Measurements from ENCODE around the gene FZD10. TPM values are rescaled to one million over a fixed set of nuclear protein-coding genes. Genes with fewer than 3 reads are reported as not detected.

FZD10 gene
- total RNA-seq, 2 experiments from 2014 or later, result not detected

GRCh38 chr12:130141105-130141504 lies 21.2 kb upstream of the FZD10 start:
- Mint-ChIP-seq H3K9me3 (no peaks in the 10 kb centered on the region), H3K27ac (no peak overlapping the region), H3K36me3 (ENCODE audit: low read depth) (no peaks in the 10 kb centered on the region), H3K4me1 (ENCODE audit: low read depth) (no peaks in the 10 kb centered on the region), H3K4me3 (no peak overlapping the region), H3K27me3 (peaks cover 18% of the 10 kb centered on the region)
- POLR2A ChIA-PET, result no interaction called here
- H3K4me3 ChIP-seq (ENCODE audit: low read length), result no peak overlapping the region
- H3K9me3 ChIP-seq (ENCODE audit: control insufficient read depth in 1 of 2, insufficient read depth in 1 of 2, low read length in 2 of 2), result peaks cover 0 to 12% of the 10 kb centered on the region in 2 experiments
- H3K27ac ChIP-seq (ENCODE audit: low read depth in 1 of 2, low read length in 2 of 2), result no peak overlapping the region
- CTCF ChIA-PET, result no interaction called here
- no peak for TF ChIP-seq CTCF (IDR thresholded peaks at IDR 0.05)
- no peaks in the 10 kb centered on the region for H3K27me3 ChIP-seq (ENCODE audit: control insufficient read depth in 1 of 2, insufficient read depth in 2 of 2, low read length in 2 of 2)
- H3K4me1 ChIP-seq (ENCODE audit: insufficient read depth, low read length), result no peaks in the 10 kb centered on the region
- intact Hi-C loops (cut with DNase I, micrococcal nuclease), result no loop called here
- DNase-seq (no peak), ATAC-seq (ENCODE audit: poor library complexity) (no peak)
- no peaks in the 10 kb centered on the region for H3K36me3 ChIP-seq (ENCODE audit: insufficient read depth, low read length)

- H3K9me3 ChIP-seq (ENCODE audit: control insufficient read depth in 1 of 2, insufficient read depth in 1 of 2, low read length in 2 of 2), result peaks cover 0 to 5% of the 10 kb centered on the region in 2 experiments
- Mint-ChIP-seq H3K4me3 (no peak overlapping the region), H3K27ac (no peak overlapping the region), H3K27me3 (peaks cover 13% of the 10 kb centered on the region), H3K36me3 (ENCODE audit: low read depth) (no peaks in the 10 kb centered on the region), H3K9me3 (no peaks in the 10 kb centered on the region), H3K4me1 (ENCODE audit: low read depth) (no peaks in the 10 kb centered on the region)
- ChIA-PET POLR2A (no interaction called here), CTCF (no interaction called here)
- no peaks in the 10 kb centered on the region for H3K4me1 ChIP-seq (ENCODE audit: insufficient read depth, low read length)
- TF ChIP-seq CTCF (IDR thresholded peaks at IDR 0.05), result no peak
- no peak for ATAC-seq (ENCODE audit: poor library complexity)
- DNase-seq, result no peak
- H3K27me3 ChIP-seq (ENCODE audit: control insufficient read depth in 1 of 2, insufficient read depth in 2 of 2, low read length in 2 of 2), result no peaks in the 10 kb centered on the region
- no peak overlapping the region for H3K27ac ChIP-seq (ENCODE audit: low read depth in 1 of 2, low read length in 2 of 2)
- intact Hi-C loops (cut with DNase I, micrococcal nuclease), result no loop called here
- H3K4me3 ChIP-seq (ENCODE audit: low read length), result no peak overlapping the region
- no peaks in the 10 kb centered on the region for H3K36me3 ChIP-seq (ENCODE audit: insufficient read depth, low read length)
Observed at GRCh38 chr12:130141901-130142683, 20.2 kb upstream of the FZD10 start.

- Mint-ChIP-seq H3K27ac (no peak overlapping the region), H3K27me3 (peaks cover 9% of the 10 kb centered on the region), H3K9me3 (no peaks in the 10 kb centered on the region), H3K4me1 (ENCODE audit: low read depth) (no peaks in the 10 kb centered on the region), H3K36me3 (ENCODE audit: low read depth) (no peaks in the 10 kb centered on the region), H3K4me3 (no peak overlapping the region)
- Histone ChIP-seq H3K36me3 (ENCODE audit: insufficient read depth, low read length) (no peaks in the 10 kb centered on the region), H3K27me3 (ENCODE audit: control insufficient read depth in 1 of 2, insufficient read depth in 2 of 2, low read length in 2 of 2) (no peaks in the 10 kb centered on the region), H3K27ac (ENCODE audit: low read depth in 1 of 2, low read length in 2 of 2) (no peak overlapping the region), H3K4me3 (ENCODE audit: low read length) (no peak overlapping the region), H3K9me3 (ENCODE audit: control insufficient read depth in 1 of 2, insufficient read depth in 1 of 2, low read length in 2 of 2) (peaks cover 0 to 5% of the 10 kb centered on the region in 2 experiments), H3K4me1 (ENCODE audit: insufficient read depth, low read length) (no peaks in the 10 kb centered on the region)
- no peak for ATAC-seq (ENCODE audit: poor library complexity)
- no peak for DNase-seq
- CTCF ChIA-PET, result no interaction called here
- POLR2A ChIA-PET, result no interaction called here
- intact Hi-C loops (cut with DNase I, micrococcal nuclease), result no loop called here
- no peak for TF ChIP-seq CTCF (IDR thresholded peaks at IDR 0.05)
Observed at GRCh38 chr12:130142736-130143135, 19.5 kb upstream of the FZD10 start.

All from CD4-positive, alpha-beta T cell (primary cell).